ENCODE data around the gene ADCY9.

DNA sequence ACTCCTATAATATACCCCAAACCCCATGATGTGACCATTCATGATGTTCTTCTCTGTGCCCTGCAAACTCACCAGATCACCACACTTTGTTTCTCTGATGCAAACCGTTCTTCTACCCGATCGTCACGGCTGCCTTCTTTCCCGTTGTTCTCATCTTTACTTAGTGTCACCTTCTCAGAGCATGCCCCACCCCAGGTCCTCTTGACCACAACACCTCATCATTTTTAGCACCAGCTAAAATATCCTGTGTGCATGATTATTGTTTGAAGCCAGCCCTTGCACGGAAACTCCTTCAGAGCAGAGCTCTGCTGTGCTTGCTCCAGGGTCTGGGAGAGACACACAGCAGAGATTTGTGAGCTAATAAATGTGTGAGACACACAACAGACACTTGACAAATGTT is 196.8 kb downstream of the ADCY9 start:
- TF ChIP-seq EZH2 (IDR thresholded peaks at IDR 0.05; ENCODE audit: low read length): no peak
- TF ChIP-seq, protein P1, sequence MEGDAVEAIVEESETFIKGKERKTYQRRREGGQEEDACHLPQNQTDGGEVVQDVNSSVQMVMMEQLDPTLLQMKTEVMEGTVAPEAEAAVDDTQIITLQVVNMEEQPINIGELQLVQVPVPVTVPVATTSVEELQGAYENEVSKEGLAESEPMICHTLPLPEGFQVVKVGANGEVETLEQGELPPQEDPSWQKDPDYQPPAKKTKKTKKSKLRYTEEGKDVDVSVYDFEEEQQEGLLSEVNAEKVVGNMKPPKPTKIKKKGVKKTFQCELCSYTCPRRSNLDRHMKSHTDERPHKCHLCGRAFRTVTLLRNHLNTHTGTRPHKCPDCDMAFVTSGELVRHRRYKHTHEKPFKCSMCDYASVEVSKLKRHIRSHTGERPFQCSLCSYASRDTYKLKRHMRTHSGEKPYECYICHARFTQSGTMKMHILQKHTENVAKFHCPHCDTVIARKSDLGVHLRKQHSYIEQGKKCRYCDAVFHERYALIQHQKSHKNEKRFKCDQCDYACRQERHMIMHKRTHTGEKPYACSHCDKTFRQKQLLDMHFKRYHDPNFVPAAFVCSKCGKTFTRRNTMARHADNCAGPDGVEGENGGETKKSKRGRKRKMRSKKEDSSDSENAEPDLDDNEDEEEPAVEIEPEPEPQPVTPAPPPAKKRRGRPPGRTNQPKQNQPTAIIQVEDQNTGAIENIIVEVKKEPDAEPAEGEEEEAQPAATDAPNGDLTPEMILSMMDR (optimal IDR thresholded peaks at IDR 0.05 in 1 of 3, IDR thresholded peaks at IDR 0.05 in 1 of 3, conservative IDR thresholded peaks at IDR 0.05 in 1 of 3; ENCODE audit: extremely low read depth in 1 of 3, insufficient read depth in 2 of 3, low read length in 3 of 3): no peak
